Brain microvascular endothelial cell (primary cell): ENCODE results near the gene PSMB7.
A peak's percentile ranks its signal among the peaks of the same experiment; 100 is the strongest.

ENCODE experiments used
- DNase-seq: peaks from one replicate; pipeline ENCODE4 v3.0.0-alpha.2; 2020
- H3K27ac ChIP-seq: fragments of 250-450 bp; sonication (Bioruptor Pico); 2 replicates; pipeline ENCODE4 v1.5.1; 2020; ENCODE audit warnings: mild to moderate bottlenecking, moderate library complexity
- H3K27me3 ChIP-seq: fragments of 250-450 bp; sonication (Bioruptor Pico); replicated peaks from 2 replicates; pipeline ENCODE4 v1.5.1; 2020; ENCODE audit warnings: mild to moderate bottlenecking
- H3K36me3 ChIP-seq: fragments of 250-450 bp; sonication (Bioruptor Pico); replicated peaks from 2 replicates; pipeline ENCODE4 v1.5.1; 2020; ENCODE audit warnings: mild to moderate bottlenecking
- H3K4me3 ChIP-seq: 2 replicates; pipeline ENCODE4 v1.5.1; 2011; ENCODE audit warnings: low read depth, mild to moderate bottlenecking, control low read depth, low read length, moderate library complexity
- CTCF ChIP-seq: IDR thresholded peaks from 2 replicates; pipeline ENCODE4 v1.5.1; 2011; ENCODE audit warnings: low read depth, mild to moderate bottlenecking, moderate library complexity, low read length, control low read depth, inconsistent platforms; ENCODE audit errors: missing control alignments
- in situ Hi-C: cut with HindIII; loops from 2 replicates; pipeline ENCODE4 v1.10.0; 2017; ENCODE audit warnings: low sequenced_read_pairs, low pct_ligation_motif_present

PSMB7 gene

GRCh38 chr9:124366476-124367220 lies 48.6 kb downstream of the PSMB7 start:
- in situ Hi-C loops: no loop called here
- H3K4me3 ChIP-seq: no peak overlapping the region
- H3K27me3 ChIP-seq: no peaks in the 10 kb centered on the region
- H3K36me3 ChIP-seq: no peaks in the 10 kb centered on the region
- no peak for TF ChIP-seq CTCF
- H3K27ac ChIP-seq: no peak overlapping the region
- DNase-seq: peak; percentile 76

GRCh38 chr9:124365036-124365435 lies 50.2 kb downstream of the PSMB7 start:
- TF ChIP-seq CTCF: no peak
- H3K4me3 ChIP-seq: no peak overlapping the region
- no peak for DNase-seq
- H3K27me3 ChIP-seq: no peaks in the 10 kb centered on the region
- in situ Hi-C loops: no loop called here
- H3K27ac ChIP-seq: no peak overlapping the region
- H3K36me3 ChIP-seq: no peaks in the 10 kb centered on the region

- in situ Hi-C loops: no loop called here
- Histone ChIP-seq H3K27ac (no peak overlapping the region), H3K4me3 (no peak overlapping the region), H3K27me3 (no peaks in the 10 kb centered on the region), H3K36me3 (no peaks in the 10 kb centered on the region)
- TF ChIP-seq CTCF: no peak
- DNase-seq: no peak
Observed at GRCh38 chr9:124364141-124364540, 51.1 kb downstream of the PSMB7 start.

- no peak for DNase-seq
- no peak overlapping the region for H3K27ac ChIP-seq
- H3K36me3 ChIP-seq: no peaks in the 10 kb centered on the region
- H3K4me3 ChIP-seq: no peak overlapping the region
- in situ Hi-C loops: no loop called here
- no peaks in the 10 kb centered on the region for H3K27me3 ChIP-seq
- no peak for TF ChIP-seq CTCF
Observed at GRCh38 chr9:124363326-124364096, 51.7 kb downstream of the PSMB7 start.

GRCh38 chr9:124361128-124361527 lies 54.1 kb downstream of the PSMB7 start:
- Histone ChIP-seq H3K36me3 (peaks cover 7% of the 10 kb centered on the region), H3K27ac (no peak overlapping the region), H3K27me3 (no peaks in the 10 kb centered on the region), H3K4me3 (no peak overlapping the region)
- in situ Hi-C loops: no loop called here
- DNase-seq: no peak
- TF ChIP-seq CTCF: no peak
